GM19324 (cell line): ENCODE data around the gene CHST11.

Source experiments
- ATAC-seq: cut with Tn5 transposase; IDR thresholded peaks from one replicate; pipeline ENCODE4 v1.9.1; 2021; ENCODE audit warnings: mild to moderate bottlenecking, moderate library complexity; ENCODE audit not compliant: unreplicated experiment, low FRiP score

Gene CHST11

DNA sequence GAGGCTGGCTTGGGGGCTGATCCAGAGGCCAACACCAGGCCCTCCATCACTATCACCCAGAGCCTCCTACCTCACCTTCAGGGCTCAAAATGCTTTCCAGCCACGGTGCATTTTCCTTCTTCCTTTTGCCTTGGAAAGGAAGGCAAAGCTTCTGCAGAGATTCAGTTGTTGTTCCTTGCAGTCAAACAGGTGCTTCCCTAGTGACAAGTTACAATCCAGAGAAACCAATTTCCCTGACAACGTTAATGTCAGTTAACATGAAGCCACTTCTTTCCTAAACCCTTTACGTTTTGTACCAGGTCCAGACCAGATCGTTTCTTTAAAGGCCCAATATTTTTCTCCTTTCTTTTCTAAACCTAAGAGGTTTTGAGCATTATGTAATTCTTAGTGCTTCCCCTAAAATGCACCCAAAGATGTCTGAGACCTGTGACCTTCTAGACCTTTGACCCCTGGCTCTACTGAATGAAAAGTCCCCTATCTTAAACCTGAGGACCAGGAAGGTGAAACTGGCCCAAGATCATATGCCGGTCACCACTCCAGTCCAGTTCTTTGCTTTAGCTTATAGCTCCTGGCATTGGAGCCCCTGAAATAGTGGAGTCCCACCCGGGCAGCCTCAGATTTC, 289.8 kb downstream of the CHST11 start:
- ATAC-seq: no peak

DNA sequence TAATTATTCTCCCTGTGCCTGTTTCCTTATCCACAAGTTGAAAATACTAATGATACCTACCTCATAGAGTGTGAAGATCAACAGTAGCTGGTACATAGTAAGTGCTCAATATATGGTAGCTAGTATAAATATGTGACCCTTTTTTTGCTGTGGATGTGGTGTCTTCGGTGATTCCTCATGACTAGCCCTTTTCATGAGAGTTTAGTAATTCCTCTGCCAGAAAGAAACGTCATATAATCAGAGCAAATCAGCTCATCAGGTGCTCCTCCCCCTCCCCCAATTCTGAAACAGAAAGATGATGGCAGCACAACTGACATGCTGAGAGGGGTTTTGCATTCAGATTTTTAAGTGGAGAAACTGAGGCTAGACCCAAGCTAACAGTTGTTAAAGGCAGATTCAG, 290.6 kb downstream of the CHST11 start:
- ATAC-seq: no peak

DNA sequence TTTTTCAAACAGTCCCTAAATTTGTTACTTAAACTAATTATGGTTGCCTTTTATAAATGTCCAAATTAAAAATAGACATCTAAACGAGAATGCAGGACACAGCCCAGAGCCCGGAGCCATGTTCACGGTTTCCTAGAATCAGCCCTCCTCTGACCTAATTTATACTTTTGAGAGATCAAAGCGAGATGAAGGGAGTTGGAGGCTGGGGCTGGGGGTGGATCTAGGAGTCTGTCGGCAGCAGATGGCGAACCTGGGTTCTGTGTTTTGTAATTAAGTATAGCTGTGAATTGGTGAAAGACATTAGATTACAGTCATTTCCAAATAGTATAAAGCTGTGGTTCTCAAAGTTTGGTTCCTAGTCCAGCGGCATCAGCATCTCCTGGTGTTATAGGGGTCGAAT, 291.2 kb downstream of the CHST11 start:
- no peak for ATAC-seq

DNA sequence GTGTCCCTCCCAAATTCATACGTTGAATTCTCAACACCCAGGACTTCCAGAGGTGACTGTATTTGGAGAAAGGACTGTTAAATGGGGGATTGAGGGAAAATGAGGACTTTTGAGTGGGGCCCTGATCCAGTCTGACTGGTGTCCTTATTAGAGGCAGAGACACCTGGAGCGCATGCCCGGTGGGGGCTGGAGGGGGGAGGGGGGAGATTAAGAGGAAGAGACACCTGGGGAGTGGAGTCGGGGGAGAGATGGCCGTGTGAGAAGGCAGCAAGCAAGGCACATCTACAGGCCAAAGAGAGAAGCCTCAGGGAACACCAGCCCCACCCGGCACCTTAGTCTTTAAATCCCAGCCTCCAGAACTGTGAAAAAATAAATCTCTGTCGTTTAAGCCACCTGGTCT, 291.6 kb downstream of the CHST11 start:
- ATAC-seq: no peak

DNA sequence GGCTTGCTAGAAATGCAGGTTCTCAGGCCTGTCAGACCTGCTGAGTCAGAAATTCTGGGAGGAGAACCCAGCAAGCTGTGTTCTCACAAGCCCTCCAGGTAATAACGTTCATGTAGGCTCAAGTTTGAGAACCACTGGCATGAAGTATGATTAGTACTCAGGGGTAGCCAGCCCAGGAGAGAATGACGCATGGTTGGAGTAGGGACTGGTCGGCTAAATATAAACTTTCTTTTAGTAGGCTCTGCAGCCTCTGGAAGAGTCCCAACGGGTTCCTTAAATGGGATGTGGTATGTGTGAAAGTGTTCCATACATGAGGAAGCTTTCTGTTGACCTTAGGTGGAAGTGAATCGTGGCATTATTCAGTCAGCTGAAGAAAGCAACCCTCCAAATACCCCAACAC, 292.0 kb downstream of the CHST11 start:
- no peak for ATAC-seq

DNA sequence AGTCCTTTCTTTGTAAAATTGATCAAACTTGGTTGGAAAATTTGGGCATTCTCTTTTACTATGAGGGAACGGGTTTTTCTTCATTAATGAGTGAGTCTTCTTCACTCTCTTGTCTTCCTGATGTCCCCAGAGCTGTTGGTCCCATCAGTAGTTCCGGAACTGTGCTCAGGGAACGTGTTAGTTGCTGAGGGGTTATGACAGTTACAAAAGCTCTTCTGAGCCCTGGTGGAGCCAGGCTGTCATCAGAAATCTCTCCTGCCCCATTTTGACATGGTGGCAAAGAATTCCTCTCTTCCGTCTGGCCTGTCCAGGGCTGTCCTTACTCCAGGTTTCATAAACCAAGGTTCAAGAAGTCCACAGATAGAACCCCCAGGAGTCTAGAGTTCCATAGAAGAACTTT, 292.8 kb downstream of the CHST11 start:
- ATAC-seq: no peak

DNA sequence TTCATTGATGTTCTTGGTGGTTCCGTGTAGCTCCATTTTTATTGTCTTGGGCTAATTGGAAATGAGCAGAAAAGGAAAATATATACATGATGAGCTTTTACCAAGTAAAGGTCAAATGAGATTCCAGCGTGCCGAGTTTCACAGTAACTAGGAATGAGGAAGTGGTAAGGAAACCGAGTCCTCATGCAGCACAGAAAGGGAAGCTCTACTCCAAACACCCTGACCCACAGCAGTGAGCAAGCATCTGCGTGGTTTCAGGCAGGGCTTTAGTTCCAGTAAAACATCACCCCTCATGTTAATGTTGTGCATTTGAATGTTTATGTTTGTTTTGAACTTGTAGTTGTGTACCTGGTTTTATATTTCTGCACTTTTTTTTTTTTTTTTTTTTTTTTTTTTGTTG, 293.3 kb downstream of the CHST11 start:
- ATAC-seq: no peak

DNA sequence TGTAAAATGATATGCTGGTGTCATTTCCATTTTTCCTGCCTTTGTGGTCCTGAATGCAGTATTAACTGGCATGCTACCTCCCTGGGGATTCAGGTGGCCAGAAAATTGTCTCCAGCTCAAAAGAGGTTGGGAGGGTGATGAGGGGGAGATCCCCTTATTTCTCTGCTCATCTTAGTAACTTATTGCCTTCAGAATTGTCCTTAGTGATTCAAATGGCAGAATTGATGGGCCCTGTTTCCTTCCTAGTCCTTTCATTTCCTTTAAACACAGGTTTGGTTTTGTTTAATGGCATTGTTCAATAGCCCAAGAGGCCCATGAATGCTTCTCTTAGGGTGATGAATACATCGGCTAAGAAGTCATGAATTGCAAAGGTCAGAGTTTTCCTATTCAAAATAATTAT, 294.4 kb downstream of the CHST11 start:
- no peak for ATAC-seq

DNA sequence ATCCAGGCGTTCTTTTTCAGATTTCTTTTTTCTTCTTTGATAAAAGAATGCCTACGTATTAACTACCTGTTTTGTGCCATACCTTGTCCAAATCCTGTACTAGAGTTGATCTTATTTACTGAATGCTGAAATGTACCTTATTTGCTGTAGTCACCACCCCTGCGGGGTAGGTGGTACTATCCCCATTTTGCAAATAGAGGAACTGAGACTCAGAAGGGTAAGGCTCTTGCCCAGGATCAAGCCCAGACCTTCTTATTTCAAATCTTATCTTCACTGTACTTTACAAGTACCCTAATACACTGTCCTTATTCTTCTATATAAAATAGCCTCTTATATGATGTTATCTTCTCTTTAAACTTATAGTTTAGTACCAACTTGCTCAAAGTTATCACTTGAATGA, 294.8 kb downstream of the CHST11 start:
- no peak for ATAC-seq

DNA sequence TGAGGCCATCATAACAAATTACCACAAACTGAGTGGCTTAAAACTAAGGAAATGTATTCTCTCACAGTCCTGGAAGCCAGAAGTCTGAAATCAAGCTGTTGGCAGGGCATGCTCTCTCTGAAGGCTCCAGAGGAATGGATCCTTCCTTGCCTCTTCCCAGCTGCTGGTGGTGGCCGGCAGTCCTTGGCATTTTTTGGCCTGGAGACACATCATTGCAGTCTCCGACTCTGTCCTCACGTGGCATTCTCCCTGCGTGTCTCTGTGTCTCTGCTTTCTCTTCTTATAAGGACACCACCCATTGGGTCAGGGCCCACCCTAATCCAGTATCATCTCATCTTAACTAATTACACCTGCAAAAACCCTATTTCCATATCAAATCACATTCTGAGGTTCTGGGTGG, 295.3 kb downstream of the CHST11 start:
- no peak for ATAC-seq

DNA sequence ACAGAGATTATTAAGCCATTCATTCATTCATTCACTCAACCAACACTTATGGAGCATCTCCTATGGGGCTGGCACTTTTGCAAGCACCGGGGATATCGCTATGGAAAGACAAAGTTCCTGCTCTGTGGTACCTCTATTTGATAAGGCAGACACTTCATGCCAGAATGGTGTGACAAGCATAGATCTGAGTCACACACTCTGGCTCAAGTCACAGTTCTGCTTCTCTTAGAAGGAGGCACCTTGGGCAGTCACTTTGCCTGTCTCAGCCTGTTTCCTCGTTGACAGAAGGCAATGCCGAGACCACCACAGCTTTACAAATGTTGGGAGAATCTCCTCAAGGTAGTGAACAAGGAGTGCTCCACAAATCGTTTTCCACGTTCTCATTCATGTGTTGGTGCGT, 296.1 kb downstream of the CHST11 start:
- no peak for ATAC-seq

DNA sequence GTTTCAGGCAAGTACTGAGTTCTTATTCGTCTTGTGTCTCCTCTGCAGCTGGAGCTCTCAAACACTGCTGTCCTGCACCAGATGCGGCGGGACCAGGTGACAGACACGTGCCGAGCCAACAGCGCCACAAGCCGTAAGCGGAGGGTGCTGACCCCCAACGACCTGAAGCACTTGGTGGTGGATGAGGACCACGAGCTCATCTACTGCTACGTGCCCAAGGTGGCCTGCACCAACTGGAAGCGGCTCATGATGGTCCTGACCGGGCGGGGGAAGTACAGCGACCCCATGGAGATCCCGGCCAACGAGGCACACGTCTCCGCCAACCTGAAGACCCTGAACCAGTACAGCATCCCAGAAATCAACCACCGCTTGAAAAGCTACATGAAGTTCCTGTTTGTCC, 300.2 kb downstream of the CHST11 start:
- ATAC-seq: no peak

DNA sequence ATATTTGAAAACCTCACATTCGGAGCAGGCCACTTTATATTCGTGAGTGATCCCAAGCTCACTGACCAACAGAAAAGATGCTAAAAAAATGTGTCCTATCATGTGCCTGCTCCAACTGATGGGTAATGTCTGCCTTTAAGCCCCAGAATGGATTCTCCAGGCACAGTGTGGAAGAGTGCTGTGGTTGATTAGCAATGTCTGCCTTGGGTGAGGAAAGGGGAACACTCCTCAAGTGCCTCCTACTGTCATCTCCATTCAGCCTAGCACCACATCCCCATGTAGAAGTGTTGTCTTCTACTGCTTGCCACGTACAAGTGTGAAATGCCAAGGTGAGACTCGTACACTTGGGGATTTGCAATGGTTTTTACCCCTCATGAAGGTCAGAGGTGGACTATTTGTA, 302.0 kb downstream of the CHST11 start:
- no peak for ATAC-seq

DNA sequence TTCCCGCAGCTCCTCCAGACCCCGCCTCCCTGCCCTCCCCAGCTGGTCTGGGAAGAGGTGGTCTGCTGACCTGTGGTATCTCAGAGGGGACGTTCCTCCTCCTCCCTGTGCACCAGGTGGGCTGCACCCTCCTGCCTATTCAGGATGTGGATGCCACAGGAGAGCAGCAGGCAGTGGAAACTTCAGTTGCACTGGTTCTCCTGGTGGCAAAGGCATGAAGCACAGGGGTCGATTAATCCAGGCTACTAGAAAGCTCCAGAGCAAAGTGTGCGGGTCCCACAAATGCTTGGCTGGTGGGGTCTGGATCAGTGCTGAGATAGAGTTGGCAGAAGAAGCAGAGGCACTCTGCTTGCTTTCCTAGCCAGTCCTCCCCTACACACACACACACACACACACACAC, 304.3 kb downstream of the CHST11 start:
- ATAC-seq: no peak

DNA sequence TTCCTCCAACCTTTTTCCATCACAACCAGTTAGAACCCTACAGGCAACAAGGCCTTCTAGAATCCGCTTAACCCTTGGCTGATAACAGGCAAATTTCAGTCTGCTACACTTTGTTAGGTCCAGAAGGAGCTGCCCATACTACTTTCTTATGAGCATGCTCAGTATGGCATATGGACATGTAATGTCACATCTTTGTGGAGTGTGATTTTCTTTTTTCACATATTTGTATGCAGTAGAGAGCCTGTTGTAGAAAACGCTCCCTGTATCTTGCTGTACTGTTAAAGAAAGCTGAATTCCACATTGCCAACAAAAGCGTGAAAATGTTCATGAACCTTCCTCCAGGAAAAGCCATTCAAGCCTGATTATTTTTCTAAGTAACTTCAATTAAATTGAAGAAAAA, 304.9 kb downstream of the CHST11 start:
- no peak for ATAC-seq

DNA sequence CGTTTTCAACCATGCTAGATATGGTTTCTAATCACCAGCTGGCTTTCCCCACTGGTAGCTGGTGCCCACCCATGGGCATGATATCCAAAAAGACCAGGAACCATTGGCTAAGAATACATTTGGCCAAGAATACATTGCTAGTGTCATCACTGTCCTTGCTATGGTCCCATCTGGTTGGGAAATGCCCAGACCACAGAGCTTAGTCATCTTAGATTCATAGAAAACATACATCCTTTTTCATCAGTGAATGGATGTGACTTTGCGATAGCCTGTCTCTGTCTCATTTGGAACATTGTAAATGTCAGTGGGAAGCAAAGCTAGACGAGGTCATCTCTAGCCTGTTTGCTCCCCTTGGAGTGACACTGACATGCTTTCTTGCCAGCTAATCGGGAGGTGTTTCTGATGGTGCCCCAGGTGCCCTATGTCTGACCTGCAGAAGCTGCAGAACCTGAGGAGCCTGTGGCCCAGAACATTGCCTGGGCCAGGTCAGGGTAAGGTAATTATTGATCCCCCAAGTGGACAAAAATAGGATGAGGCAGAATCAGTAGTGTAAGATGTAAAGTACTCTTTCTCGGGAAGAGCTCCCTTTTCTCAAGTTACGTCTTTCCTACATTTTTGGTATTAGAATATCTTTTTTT, 306.5 kb downstream of the CHST11 start:
- ATAC-seq: no peak

DNA sequence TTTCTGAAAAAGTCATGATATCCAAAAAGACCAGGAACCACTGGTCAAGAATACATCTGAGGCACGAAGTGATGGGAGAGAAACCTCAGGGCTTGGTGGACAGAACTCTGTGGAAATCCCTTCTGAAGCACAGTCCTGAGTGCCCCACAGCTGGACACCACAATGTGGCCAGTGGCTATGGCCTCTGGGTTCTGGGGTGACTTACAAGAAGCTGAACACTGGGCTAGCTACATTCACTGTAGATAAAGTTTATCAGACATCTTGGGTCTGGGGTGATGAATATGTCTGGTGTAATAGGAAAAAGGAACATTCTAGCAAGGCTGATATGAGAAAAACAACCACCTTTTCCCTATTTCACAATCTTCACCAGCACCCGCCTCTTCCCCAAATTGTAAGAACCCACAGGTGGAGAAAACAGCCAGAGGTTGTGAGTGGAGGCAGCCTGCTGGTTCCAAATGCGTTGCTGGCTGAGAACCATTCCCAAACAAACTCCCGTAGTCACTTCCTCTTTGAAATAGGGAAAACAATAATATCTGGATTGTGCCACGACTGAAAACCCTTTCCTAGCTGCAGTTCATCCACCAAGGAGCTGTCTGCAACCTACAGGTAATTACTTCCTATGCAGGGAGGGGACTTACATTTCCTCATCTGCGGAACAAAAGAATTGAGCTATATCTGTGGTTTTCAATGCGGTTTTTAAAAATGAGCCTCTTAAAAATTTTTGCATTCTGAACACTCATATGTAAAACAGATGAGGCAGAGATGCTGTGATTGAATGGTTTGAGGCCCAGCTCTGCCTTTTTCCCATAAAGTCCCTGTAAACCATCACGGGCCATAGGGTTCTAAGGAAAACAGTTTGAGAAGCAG, 307.7 kb downstream of the CHST11 start:
- no peak for ATAC-seq

DNA sequence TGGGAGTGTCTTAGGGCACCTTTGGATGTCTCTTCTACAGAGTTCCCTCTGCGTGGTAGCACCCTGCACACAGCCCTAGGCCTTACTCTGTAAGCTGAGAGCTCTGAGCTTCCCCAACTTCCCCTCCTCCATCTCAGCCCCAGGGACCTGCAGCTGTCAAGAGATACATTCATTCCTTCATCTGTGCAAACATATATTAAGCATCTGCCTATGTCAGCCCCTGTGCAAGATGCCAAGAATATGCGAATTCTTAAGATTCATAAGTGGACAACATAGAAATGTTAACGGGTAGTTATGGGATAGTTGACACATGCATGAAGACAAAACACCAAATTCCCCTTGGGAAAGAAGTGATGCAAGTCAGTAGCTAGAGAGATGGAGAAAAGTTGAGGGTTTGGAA, 310.5 kb downstream of the CHST11 start:
- ATAC-seq: no peak

DNA sequence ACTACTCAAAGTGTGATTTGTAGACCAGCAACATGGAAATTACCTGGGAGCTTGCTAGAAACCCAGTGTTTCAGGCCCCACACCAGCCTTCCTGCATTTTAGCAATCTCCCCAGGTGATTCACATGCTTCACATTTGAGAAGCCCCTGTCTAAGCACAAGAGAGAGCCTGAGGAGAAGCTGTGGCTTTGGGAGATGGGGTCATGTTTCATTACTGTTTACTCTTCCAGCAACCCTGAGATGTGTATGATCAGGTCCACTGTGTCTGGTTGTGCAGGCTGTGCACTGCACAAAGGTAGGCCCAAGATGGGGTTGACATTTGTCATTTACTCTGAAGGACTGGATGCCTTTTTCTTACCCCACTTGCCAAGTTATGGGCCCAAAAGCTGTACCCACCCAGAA, 311.3 kb downstream of the CHST11 start:
- ATAC-seq: no peak

DNA sequence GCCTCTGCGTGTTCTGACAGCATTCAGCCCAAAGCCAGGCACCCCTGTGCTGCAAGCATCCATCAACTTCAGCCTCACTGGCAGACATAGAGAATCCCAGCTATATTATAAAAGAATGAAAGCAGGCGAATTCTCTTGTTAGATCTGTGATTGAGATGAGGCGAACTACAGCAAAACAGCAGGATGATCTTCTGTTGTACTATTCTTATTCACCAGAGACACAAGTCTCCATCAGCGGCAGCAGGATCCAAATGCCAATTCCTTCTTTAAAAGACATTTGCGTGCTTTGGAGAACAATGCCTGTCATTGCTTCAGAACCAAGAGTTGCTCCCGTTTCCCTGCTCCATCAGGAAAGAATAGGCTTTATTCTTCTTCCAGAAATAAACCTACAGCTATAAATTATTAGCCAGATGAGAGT, 312.4 kb downstream of the CHST11 start:
- no peak for ATAC-seq

DNA sequence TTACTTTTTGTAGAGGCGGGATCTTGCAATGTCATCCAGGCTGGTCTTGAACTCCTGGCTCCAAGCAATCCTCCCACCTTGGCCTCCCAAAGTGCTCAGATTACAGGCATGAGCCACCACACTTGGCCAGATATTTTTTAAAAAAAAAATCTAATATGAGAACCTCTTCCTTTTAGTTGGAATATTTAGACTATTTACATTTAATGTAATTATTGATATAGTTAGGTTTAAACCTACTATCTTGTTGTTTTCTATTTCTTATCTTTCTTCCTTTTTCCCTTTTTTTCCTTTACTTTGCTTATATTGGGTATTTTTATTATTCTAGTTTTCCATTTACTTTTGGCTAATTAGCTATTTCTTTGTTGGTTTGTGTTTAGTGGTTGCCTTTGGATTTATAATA, 315.6 kb downstream of the CHST11 start:
- ATAC-seq: no peak

DNA sequence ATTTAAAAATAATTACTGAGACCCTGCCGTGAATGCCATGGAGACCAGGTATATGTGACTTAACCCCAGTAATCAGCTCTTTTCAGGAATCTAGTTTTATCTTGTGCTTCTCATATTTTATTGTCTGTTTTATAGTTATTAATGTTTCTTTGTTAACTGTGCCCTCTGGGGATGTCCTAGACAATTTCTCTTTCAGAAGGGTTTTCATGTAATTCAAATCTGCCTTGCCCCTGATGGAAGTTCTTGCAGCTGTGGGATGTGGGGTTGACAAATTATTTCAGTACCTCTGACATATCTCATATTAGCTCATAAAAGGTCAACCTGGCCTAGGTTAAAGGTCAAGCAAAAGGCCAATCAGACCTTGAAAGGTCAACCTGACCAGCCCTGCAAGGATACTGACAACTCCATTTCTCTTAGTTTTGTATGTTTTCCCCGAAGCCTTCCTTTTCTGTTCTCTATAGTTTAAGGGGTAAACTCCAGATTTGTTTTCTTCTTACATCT, 319.0 kb downstream of the CHST11 start:
- no peak for ATAC-seq
